Inferior parietal cortex (tissue), 1 donor: Measurements from ENCODE around the gene LINGO1.

Experiments
- DNase-seq: peaks from one replicate; pipeline ENCODE4 v3.0.0-alpha.2; 2016; ENCODE audit errors: extremely low spot score

LINGO1 gene

GRCh38 chr15:77573802-77574201, 58.9 kb downstream of the LINGO1 start:
- no peak for DNase-seq

- DNase-seq: no peak
Measured at GRCh38 chr15:77572186-77572585, 60.5 kb downstream of the LINGO1 start.

- no peak for DNase-seq
Measured at GRCh38 chr15:77571741-77572140, 61.0 kb downstream of the LINGO1 start.

GRCh38 chr15:77571181-77571580, 61.5 kb downstream of the LINGO1 start:
- no peak for DNase-seq

- no peak for DNase-seq
Measured at GRCh38 chr15:77569729-77570125, 63.0 kb downstream of the LINGO1 start.

- DNase-seq: no peak
Measured at GRCh38 chr15:77568973-77569728, 63.6 kb downstream of the LINGO1 start.

- DNase-seq: no peak
Measured at GRCh38 chr15:77568014-77568972, 64.4 kb downstream of the LINGO1 start.

GRCh38 chr15:77567202-77567601, 65.5 kb downstream of the LINGO1 start:
- DNase-seq: no peak

GRCh38 chr15:77566092-77566491, 66.6 kb downstream of the LINGO1 start:
- no peak for DNase-seq

- no peak for DNase-seq
Measured at GRCh38 chr15:77565378-77565915, 67.3 kb downstream of the LINGO1 start.

GRCh38 chr15:77564938-77565337, 67.8 kb downstream of the LINGO1 start:
- DNase-seq: no peak

- DNase-seq: no peak
Measured at GRCh38 chr15:77564341-77564740, 68.4 kb downstream of the LINGO1 start.

GRCh38 chr15:77563623-77564156, 69.0 kb downstream of the LINGO1 start:
- no peak for DNase-seq
